Measurements from ENCODE around the gene PARVB.

The PARVB gene

GRCh38 chr22:44057401-44057987 lies 33.4 kb downstream of the PARVB start:
- no peak for DNase-seq

- no peak for DNase-seq
These were observed 39.6 kb downstream of the PARVB start for GRCh38 chr22:44063462-44064371.

GRCh38 chr22:44067033-44067432 lies 42.9 kb downstream of the PARVB start:
- DNase-seq, result no peak

GRCh38 chr22:44067901-44068300 lies 43.8 kb downstream of the PARVB start:
- DNase-seq, result no peak

- no peak for DNase-seq
These were observed 44.5 kb downstream of the PARVB start for GRCh38 chr22:44068422-44069191.

GRCh38 chr22:44070029-44070428 lies 45.9 kb downstream of the PARVB start:
- no peak for DNase-seq

GRCh38 chr22:44071781-44072326 lies 47.8 kb downstream of the PARVB start:
- DNase-seq, result no peak

GRCh38 chr22:44074337-44074984 lies 50.4 kb downstream of the PARVB start:
- DNase-seq, result no peak

- DNase-seq, result no peak
These were observed 50.9 kb downstream of the PARVB start for GRCh38 chr22:44075022-44075421.

- DNase-seq, result no peak
These were observed 51.6 kb downstream of the PARVB start for GRCh38 chr22:44075670-44076069.

- DNase-seq, result no peak
These were observed 52.7 kb downstream of the PARVB start for GRCh38 chr22:44076825-44077224.

GRCh38 chr22:44080936-44081861 lies 57.1 kb downstream of the PARVB start:
- DNase-seq, result no peak

GRCh38 chr22:44082801-44083200 lies 58.7 kb downstream of the PARVB start:
- DNase-seq, result no peak

- no peak for DNase-seq
These were observed 60.1 kb downstream of the PARVB start for GRCh38 chr22:44084044-44084772.

GRCh38 chr22:44085743-44086270 lies 61.7 kb downstream of the PARVB start:
- peak; percentile 50 for DNase-seq

GRCh38 chr22:44086271-44087088 lies 62.4 kb downstream of the PARVB start:
- no peak for DNase-seq

- DNase-seq, result no peak
These were observed 63.0 kb downstream of the PARVB start for GRCh38 chr22:44087089-44087430.

GRCh38 chr22:44088976-44089570 lies 65.0 kb downstream of the PARVB start:
- no peak for DNase-seq

Measured in NCI-H774 (cell line).